ENCODE data around the gene RPS6KB2.

- no peak for TF ChIP-seq REST (IDR thresholded peaks at IDR 0.05; ENCODE audit: borderline replicate concordance)
- TF ChIP-seq EP300 (conservative IDR thresholded peaks at IDR 0.05; ENCODE audit: poor library complexity, severe bottlenecking) = no peak
- TF ChIP-seq CTCF (IDR thresholded peaks at IDR 0.05; ENCODE audit: poor library complexity, severe bottlenecking) = no peak
Observed at GRCh38 chr11:67397536-67397935, 30.8 kb upstream of the RPS6KB2 start.
